Activated CD4-positive, alpha-beta T cell treated with anti-CD3 and anti-CD28 coated beads for 4 hours (primary cell): ENCODE results near the gene LHX3.
"Not testable (repeated sequence)": the region's sequence is repeated elsewhere in the genome, so short reads cannot be mapped to it uniquely, and the experiment has no call there.

Experiments used
- DNase-seq, 2 donors: peaks; one replicate each; pipeline ENCODE4 v3.0.0-alpha.2; 2020

Gene LHX3

DNA sequence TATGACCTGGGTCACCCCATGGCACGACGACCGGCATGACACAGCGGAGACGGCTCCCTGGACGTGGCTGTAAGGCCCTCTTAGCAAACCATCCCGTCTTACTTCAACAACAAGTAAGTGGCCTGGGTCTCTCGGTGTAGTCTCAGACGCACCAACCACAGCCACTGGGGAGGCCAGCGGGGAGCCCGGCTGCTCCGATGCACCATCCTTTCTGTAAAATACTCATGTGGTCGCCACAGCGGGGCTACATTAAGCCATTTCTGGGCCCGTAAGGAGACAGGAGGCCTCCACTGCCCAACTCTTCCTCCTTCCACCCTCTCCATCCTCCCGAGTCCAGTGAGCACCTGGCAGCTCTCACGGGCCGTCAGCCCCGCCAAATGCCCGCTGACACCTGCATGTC is 36.0 kb upstream of the LHX3 start:
- DNase-seq, result no peak

DNA sequence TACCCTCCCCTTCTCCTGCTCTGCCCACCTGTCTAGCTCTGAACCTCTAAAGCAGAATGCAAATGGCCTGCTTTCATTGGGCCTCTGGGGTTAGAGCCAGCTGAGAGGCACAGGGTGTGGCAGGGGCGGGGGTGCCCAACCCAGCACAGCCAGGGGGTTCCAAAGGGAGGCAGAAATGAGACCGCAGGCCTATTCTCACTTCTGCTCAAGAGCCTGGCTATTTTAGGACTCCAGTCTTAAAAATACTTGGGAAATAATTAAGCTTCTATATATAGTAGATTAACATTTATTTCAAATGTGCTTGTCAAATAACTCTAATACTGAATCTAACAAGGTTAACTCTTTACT is 35.0 kb upstream of the LHX3 start:
- no peak for DNase-seq

DNA sequence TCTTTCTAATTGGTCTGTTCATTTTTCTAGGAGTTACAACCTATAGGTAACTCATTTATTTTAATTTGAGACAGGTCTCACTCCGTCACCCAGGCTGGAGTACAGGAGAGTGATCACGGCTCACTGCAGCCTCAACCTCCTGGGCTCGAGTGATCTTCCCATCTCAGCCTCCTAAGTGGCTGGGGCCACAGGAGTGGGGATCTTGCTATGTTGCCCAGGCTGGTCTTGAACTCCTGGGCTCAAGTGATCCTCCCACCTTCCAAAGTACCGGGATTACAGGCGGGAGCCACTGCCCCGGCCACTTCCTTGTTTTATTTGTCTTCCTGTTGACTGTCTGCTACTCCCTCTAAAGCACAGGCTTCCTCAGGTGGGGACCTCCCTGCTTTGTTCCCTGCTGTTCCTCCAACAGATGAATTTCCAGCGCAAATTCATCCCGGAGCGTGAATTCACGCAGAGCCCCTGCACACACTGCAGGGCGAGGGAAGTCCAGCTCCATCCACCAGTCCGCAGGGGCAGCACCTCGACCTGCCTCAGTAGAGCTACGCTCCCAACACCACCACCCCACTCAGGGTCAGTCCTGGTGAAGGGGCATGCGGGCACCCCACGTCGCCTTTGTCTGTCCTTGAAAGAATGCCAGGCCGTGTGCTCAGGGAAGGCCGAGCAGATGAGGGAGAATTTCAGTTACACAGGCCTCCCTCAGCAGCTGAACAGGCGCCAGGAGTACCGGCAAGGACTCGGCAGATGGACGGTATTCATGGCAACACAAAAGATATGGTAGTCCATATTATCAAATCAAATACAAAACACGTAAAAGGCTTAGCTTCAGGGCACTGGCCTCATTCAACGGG is 34.4 kb upstream of the LHX3 start:
- no peak for DNase-seq

DNA sequence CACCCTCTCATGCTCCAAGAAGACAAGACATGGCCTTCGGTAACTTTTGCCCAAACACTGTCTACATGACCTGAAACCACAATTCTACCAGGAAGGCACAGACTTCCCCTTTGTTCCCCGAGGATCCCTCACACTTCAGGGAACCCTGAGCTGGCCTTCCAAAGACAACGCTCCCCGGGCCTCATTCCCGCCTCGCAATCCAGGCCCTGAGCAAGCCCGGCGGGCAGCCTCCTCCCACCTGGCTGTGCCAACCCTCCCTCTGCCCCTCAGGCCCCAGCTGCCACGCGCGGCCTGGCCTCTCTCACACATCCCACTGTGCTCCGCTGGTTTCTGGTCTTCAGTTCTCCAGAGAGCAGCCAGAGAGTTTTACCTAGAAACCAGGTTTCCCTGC is 33.4 kb upstream of the LHX3 start:
- no peak for DNase-seq

DNA sequence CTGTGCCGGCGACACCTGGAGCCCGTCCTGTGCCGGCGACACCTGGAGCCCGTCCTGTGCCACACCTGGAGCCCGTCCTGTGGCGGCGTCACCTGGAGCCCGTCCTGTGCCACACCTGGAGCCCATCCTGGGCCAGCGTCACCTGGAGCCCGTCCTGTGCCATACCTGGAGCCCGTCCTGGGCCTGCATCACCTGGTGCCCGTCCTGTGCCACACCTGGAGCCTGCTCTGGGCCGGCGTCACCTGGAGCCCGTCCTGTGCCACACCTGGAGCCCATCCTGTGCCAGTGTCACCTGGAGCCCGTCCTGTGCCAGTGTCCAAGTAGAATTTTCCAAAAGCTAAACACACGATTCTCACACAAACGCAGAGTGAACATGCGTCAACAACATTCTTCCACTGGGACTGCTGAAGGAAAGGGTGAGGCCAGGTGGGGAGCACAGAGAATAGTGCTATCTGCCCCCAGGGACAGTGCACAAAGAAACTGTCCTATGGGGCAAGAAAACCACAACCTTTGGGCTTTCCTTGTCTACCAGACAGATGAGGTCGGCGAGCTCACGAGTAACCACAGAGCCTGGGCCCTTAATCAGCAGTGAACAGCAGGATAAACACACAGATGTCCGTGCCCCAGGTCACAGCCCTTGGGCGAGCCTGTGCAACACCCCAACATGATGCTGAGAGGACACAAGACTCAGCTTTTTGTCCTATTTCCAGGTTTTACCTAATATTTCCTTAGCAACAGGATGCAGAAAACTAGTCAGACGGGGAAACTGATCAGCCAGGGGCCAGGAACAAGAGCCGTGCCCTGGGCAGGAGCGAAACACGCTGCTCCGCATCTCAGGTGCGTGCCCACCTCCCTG is 32.8 kb upstream of the LHX3 start:
- DNase-seq, result no peak

DNA sequence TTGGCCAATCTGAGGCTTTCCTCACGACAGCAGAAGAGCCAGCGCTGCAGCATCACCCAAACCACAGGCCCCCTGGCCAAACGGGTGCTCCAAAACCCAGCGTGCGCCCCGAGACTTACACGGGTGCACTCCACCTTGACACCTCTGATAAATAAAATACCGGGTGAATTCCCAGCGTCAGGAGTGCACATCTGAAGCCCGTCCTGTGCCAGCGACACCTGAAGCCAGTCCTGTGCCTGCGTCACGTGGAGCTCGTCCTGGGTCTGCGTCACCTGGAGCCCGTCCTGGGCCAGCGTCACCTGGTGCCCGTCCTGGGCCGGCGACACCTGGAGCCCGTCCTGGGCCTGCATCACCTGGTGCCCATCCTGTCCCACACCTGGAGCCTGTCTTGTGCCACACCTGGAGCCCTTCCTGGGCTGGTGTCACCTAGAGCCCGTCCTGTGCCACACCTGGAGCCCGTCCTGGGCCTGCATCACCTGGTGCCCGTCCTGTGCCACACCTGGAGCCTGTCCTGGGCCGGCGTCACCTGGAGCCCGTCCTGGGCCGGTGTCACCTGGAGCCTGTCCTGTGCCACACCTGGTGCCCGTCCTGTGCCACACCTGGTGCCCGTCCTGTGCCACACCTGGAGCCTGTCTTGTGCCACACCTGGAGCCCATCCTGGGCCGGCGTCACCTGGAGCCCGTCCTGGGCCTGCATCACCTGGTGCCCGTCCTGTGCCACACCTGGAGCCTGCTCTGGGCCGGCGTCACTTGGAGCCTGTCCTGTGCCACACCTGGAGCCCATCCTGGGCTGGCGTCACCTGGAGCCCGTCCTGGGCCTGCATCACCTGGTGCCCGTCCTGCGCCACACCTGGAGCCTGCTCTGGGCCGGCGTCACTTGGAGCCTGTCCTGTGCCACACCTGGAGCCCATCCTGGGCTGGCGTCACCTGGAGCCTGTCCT is 31.8 kb upstream of the LHX3 start:
- DNase-seq, result not testable (repeated sequence)

DNA sequence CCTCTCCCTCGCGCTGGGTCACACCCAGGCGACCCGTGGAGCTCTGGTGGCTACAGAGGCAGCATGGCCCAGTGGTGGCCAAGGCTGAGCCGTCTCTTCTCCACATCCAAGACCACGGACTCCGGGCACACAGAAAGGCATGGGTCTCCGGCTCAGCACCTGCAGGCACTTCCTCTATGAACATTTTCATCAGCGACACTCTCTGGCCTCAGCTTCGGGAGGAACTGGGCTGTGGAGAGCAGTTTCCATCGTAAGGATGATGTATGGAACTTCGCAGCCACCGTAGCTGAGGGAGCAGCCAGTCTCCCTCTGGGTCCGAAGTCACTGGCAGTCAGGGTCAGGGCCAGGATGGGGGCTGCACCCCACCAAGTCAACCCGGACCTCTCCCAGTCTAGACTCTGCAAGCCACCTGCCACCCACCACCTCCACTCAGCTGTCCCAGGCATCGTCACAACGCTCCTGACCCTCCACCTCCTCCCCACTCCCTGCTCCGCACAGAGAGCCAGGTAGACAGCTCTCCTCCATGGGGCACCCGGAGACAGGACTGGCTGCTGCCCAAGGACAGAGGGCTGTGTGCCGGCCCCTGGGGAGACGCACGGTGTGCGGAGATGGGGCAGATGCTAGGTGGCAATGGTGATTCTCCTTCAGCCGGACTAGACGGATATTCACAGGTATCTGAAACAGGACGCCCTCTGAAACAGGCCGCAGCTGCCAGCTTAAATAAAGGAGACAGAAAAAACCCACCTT is 31.0 kb upstream of the LHX3 start:
- no peak for DNase-seq

DNA sequence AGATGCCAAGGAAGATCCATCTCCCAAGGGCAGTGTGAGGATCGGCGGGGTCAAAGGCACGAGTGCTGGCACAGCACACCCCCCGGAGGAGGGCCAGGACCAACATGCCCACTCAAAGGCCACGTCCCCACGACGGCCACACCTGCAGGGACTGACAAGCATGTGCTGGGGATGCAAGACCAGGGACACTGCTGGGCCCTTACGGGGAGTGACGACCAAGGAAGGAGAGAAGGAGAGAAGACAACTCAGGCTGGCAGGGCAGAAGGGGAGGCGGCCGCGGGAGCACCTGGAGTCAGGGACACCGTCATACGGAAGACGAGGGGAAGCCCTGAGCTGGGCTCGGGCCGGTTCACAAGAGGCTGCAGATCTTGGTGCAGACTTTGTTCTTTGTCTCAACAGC is 30.2 kb upstream of the LHX3 start:
- no peak for DNase-seq

DNA sequence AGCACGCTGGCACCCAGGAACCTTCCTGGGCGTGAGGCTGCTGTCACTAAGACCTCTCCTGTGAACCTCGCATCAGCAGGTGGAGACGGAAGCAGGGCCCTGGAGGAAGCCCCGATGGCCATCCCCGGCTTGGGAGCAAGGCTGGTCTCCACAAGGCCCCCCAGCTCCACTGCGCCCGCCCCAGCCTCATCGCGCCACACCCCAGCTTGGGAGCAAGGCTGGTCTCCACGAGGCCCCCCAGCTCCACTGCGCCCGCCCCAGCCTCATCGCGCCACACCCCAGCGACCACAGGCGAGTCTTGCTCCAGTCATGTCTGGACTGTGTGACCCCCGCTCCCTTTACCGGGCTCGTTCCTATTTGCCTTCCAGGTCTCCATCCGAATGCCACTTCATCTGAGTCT is 29.7 kb upstream of the LHX3 start:
- no peak for DNase-seq

DNA sequence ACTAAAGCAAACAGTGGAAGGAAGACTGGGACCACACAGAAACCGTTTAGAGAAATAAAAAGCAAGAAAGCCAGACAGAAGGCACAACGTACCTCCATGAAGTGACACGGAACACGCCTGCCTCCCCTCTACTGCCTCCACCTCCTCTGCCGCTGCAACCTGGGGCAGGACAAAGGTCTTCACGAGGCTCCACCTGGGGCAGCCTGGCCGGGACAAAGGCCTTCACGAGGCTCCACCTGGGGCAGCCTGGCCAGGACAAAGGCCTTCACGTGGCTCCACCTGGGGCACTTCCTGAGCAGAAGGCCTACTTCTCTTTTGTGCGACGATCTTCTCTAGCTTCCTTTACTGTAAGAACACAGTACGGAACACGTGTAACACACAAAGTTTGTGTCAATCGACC is 28.9 kb upstream of the LHX3 start:
- no peak for DNase-seq

DNA sequence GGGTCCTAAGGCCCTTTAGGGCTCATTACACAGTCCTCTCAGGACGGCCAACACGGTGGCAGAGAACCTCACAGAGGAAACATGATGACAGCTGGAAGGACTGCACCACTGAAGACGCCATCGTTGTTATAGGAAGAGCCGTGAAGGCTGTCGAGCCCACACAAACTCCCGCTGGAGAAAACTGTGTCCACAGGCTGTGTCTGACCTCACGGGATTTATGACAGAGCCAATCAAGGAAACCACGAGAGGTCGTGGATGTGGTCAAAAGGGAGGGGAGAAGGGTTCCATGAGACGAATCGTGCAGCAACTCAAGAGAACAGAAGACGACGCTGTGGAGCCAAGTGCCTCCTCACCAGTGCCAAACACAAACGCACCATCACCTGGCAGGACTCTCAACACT is 28.5 kb upstream of the LHX3 start:
- DNase-seq, result no peak

DNA sequence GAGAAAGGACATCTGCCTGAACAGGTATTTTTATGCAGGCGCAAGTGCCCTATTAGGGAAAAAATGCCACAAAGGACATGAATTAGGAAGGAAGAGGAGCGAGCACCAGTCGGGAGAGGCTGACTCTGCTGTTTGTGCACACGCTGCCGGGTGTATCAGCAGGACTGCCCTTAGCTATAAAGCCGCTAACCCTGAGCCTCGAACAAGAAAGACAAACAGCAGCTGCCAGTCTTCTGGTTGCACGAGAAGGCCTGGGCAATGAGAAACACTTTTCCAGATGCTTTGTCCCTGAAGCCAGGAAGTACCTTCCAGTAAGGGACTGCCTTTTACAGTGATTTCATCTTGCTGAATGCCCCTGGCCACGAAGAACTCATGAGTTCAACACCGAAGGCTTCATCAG is 28.0 kb upstream of the LHX3 start:
- no peak for DNase-seq

DNA sequence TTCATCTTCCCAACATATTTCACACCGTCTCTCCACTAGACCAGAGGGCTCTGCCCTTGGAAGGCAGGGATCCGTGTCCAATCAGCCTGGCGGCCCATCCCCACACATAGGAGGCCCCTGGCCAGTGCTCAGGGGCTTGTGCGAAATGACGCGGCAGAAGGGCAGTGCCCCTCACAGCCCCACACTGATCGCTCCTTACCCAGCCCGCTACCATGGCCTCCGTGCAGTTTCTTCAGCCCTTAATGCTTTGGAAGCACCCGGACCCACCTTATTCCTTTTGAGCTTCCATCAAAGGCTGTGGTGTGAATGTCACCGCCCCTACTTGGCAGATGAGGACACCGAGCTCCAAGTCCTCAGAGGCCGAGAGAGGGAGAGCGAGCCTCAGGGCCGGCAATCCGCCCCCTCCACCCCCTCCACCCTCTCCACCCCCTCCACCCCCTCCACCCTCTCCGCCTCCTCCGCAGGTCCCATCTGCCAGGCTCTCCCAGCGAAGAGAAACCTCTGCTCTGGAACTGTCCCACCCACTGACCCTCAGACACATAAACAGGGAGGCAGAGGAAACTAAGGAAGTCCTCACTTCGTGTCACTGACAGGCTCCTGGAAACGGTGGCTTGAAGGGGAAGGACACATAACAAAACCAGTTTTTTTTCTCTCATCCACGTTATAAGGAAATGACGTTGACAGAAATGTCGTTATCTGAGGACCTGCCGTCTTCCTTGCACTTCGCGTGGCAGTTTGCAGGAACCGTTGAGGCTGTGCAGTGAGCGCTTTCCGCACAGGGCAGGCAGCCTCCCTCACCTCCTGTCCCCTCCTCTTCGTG is 26.8 kb upstream of the LHX3 start:
- DNase-seq, result no peak

DNA sequence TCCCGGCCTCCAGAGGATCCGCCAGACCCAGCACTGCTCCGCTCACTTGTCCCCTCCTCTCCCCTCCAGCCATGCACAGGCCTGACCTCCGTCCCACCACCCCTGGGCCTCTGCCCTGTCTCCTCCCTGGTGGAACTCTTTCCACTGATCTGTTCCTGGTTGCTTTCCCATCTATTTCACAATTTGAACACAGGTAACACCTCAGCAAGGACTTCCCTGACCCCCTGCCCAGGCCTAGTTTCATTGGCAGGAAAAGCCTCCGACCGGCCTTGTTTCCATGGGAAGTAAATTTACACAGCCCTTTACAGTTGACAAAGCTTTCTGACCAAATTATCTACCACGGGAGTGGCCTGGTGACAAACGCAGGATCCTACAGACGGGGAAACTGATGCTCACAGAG is 25.8 kb upstream of the LHX3 start:
- no peak for DNase-seq

DNA sequence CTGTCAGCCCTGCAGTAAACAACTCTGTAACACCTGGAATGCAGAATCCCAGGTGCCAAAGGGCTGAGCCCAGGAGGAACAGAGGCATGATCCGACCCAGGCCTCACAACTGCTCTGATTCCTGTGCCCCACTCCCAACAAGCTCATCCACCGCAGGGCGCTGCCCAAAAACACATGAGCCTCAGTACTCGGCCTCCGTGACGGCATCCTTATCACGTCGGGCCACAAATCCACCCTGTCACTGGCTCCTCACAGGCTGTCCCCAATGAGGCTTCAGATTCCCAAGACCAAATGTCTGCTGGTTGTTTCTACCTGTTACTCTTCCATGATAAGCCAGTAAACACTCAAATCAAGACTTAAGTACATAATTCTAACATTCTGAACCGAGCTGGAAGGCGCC is 25.4 kb upstream of the LHX3 start:
- DNase-seq, result no peak

DNA sequence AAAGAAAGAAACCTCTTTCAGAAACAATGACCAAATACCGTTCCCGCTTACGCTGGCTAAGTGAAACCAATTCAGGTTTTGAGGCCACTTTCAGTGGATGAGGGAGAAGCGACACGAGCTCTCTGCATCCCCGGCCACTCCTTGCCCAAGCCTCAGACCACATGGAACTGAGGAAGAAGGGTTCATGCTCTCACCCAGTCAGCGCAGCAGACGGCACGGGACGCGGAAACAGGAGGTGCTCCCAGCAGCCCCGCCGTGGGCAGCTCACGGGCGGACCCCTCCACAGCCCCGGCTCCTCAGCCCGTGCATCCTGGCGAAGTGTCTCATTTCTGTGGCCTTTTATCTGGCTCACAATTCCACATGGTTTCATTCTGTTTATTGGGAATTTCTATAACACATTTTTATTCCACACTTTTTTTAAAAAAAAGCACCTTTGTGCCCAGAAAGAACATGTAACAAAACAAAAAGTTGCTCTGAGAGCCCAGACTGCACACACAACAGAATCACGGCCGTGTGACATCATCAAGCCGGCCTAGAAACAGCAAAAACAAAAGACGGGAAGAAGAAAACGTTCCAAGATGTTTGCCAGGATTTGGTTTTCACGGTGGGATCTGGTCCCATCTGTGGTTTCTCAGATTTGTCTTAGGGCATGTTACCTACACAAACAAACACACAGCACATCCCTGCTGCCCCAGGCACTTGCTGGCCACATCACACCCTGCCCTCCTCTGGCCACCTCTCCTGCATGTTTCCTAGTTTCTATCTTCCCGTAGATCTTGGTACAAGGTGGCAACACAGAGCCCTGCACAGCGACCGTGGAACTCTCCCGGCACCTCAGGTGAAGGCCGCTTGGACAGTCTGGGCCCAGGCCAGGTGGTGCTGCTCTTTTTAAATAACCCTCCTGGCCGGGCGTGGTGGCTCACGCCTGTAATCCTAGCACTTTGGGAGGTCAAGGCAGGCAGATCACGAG is 24.5 kb upstream of the LHX3 start:
- DNase-seq, result no peak

DNA sequence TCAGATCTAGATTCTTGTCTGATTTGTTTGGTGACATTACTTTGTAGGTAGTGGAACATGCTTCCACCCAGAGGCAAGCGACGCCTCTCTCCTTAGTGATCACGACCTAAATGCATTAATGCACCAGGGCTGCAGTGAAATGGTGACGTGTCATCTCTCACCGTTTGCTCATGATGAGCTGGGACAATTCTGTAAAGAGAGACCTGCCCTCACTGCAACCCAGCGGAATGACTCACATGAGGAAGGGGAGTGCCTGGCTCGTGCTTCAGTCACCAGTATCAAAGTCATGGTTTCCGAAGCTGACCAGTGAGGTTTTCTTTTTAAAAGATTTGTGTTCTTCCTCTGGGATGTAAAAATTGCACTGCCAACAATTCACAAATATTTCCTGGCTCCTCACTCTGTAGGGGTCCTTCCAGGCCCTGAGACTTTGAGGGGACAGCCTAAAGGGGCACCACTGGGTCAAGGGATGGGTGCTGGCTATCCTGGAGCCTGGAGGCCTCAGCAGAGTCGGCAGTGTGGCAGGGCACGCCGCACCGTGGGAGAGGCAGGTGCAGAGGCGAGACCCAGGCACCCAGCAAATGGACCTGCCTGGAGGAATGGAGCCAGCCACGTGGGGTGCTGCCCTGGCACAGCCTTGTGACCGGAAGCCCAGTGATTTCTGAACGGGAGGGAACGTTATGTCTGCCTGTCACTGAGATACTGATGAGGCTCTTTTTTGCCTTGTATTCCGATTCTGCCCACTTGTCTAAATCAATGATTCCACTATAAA is 23.4 kb upstream of the LHX3 start:
- no peak for DNase-seq

DNA sequence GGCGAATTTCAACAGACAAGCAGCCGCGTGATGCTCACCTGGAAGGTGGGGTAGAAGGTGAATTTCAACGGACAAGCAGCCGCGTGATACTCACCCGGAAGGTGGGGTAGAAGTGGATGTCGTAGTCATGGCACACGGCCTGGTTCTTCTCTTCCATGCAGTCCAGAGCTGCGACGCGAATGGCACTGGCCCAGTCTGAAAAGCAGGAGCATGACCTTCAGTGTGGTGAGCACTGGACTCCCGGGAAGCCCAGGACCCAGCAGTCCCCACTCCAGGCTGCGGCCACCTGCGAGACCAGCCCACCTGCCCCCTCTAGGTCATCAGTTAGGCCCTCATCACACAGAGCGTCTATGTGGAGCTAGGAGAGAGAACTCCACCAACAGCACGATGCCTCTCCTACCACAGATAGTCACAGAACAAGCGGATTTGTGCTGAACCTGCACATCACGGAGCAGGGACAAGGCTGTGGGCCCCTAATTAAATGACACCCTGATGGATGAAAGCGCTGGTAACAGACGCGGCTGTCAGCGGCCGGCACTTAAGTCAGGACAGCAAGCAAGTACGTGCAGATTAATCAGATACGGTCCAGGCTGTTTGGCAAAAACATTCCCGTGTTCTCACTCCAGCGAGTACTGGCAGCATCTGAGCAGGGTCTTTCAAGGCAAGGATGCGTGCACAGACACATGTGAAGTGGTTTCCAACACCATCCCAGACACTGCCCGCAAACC is 21.9 kb upstream of the LHX3 start:
- DNase-seq, result no peak
